Activated CD4-positive, alpha-beta T cell treated with anti-CD3 and anti-CD28 coated beads, Interleukin-2, Interleukin-6, amounts not matched to agents 100 ng/mL and 50 ng/mL, durations not matched to agents 16 hours and 8 hours (primary cell): Measurements from ENCODE around the gene VWCE.

Source experiments
- DNase-seq: peaks from one replicate; pipeline ENCODE4 v3.0.0-alpha.2; 2020

The VWCE gene, protein sequence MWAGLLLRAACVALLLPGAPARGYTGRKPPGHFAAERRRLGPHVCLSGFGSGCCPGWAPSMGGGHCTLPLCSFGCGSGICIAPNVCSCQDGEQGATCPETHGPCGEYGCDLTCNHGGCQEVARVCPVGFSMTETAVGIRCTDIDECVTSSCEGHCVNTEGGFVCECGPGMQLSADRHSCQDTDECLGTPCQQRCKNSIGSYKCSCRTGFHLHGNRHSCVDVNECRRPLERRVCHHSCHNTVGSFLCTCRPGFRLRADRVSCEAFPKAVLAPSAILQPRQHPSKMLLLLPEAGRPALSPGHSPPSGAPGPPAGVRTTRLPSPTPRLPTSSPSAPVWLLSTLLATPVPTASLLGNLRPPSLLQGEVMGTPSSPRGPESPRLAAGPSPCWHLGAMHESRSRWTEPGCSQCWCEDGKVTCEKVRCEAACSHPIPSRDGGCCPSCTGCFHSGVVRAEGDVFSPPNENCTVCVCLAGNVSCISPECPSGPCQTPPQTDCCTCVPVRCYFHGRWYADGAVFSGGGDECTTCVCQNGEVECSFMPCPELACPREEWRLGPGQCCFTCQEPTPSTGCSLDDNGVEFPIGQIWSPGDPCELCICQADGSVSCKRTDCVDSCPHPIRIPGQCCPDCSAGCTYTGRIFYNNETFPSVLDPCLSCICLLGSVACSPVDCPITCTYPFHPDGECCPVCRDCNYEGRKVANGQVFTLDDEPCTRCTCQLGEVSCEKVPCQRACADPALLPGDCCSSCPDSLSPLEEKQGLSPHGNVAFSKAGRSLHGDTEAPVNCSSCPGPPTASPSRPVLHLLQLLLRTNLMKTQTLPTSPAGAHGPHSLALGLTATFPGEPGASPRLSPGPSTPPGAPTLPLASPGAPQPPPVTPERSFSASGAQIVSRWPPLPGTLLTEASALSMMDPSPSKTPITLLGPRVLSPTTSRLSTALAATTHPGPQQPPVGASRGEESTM

GRCh38 chr11:61294717-61295595, at the start of gene VWCE:
Gene VWCE (minus strand): TSS chr11:61295316. CDS start chr11:61295037, 279 bp downstream.
- peak; percentile 83 for DNase-seq

DNA sequence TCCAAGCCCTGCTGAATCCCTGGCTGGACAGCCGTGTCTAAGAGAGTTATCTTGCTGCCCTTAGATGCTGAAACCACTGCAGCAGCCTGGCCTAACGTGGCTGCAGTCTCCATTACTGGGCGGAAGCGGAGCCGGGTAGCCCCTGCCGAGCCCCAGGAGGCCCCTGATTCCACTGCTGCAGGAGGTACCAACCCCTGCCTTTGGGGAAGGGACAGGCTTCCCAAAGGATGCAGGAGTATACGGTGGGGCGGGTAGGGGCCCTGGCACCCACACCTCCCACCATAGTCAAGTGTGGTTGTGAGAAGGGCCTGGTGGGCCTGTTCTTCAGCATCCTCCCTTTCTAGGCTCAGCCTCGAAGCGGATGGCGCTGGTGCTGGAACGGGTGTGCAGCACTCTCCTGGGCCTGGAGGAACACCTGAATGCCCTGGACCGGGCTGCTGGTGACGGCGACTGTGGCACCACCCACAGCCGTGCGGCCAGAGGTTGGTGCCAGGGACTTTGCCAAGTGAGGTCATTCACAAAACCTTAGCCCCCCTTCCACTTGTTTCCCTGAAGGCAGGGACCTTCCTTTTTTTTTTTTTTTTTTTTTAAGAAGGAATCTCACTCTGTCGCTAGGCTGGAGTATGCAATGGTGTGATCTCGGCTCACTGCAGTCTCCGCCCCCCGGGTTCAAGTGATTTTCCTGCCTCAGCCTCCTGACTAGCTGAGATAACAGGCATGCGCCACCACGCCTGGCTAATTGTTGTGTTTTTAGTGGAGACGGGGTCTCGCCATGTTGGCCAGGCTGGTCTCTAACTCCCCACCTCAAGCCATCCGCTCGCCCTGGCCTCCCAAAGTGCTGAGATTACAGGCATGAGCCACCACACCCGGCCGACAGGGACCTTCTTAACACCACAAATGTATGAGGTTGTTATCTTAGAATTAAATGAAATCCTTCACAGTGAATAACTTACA, 49.0 kb upstream of the VWCE start:
- no peak for DNase-seq

GRCh38 chr11:61342207-61342803, 47.2 kb upstream of the VWCE start:
- no peak for DNase-seq

- no peak for DNase-seq
Measured at GRCh38 chr11:61341706-61342105, 46.6 kb upstream of the VWCE start.

DNA sequence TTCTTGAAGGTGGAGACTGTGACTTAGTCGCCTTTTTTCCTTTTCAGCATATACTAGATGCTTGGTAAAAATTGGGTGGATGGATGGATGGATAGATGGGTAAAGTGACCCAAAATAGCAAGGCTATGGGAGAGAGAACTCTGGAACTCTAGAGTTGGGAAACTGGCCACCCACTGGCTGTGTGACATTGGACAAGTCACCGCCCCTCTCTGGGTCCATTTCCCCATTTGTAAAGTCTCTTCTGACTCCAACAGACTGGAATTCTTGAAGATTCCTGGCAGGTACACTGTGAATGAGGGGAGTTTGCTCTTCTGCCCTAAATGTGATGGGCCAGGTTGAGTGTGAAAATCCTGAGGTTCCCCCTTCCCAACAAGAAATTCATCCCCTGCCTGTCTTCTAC, 45.9 kb upstream of the VWCE start:
- DNase-seq: no peak

GRCh38 chr11:61339490-61339878, 44.4 kb upstream of the VWCE start:
- DNase-seq: no peak

DNA sequence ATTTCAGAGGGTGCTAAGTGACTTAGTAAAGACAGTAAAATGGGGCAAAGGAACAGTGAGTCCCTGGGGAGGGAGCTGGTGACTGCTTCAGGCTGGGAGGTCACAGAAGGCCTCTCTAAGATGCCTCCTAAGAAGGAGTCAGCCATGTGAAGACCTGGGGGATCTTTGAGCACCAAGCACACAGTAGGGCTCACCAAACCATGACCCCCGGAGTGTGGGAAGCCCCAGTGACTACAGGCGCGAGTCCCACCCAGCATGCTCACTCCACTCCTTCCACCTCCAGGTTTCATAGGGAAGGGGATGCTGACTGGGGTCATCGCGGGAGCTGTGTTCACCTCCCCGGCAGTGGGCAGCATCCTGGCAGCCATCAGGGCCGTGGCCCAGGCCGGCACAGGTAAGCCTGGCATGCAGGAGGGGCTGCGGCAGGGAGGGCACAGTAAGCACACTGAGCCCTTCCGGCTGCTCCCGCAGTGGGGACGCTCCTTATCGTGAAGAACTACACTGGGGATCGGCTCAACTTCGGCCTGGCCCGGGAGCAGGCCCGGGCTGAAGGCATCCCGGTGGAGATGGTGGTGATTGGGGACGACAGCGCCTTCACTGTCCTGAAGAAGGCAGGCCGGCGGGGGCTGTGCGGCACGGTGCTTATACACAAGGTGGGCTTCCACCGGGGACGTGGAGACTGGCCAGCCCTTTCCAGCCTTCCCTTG, 43.8 kb upstream of the VWCE start:
- DNase-seq: no peak

- DNase-seq: no peak
Measured at GRCh38 chr11:61337706-61338470, 42.8 kb upstream of the VWCE start.

DNA sequence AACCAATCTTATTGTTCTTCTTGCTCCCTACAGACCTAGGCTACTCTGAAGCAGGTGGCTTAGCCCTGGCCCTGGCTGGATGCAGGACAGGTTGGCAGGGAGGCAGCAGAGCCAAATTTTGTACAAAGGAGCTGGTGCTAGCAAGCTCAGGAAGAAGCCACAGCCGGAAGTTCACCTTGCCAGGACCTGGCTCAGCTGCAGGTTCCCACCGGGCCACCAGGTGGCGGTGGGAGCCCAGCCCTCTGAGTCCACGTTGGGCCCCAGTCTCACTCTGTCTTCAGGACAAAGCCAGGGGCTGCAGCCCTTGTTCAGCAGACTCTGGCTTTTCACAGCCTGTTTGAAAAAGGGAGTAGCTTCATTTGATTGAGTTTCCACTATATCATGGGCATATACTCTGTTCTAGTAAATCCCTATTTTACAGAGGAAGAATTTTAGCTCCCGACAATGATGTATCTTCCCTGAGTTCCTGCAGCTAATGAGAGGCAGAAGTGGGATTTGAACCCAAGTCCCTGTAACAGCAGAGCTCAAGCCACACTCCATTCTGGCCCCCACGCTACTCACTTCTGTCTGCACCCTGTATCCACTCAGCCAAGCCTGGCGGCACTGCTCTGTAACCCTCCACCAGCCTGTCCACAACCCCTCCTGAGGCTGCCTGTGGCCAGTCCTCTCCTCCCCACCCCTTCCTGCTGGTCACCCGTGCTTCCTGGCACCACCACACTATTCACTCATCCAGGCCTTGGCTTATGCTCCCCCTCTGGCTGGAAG, 41.2 kb upstream of the VWCE start:
- peak; percentile 91 for DNase-seq

DNA sequence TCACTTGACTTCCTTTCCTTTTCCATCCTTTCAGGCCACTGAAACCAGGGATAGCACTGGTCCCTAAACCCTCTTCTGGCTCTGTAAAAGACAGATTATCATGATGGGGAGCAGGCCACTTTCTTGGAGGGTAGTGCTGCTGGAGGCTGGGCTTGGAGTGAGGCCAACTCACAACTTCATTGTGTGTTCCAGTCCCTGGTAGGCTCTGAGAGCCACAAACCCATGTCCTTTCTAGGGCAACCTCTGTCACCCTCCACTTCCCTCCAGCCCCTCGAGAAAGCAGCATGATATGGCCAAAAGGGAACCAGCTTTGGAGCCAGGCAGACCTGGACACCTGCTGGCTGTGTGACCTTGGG, 40.2 kb upstream of the VWCE start:
- DNase-seq: no peak

DNA sequence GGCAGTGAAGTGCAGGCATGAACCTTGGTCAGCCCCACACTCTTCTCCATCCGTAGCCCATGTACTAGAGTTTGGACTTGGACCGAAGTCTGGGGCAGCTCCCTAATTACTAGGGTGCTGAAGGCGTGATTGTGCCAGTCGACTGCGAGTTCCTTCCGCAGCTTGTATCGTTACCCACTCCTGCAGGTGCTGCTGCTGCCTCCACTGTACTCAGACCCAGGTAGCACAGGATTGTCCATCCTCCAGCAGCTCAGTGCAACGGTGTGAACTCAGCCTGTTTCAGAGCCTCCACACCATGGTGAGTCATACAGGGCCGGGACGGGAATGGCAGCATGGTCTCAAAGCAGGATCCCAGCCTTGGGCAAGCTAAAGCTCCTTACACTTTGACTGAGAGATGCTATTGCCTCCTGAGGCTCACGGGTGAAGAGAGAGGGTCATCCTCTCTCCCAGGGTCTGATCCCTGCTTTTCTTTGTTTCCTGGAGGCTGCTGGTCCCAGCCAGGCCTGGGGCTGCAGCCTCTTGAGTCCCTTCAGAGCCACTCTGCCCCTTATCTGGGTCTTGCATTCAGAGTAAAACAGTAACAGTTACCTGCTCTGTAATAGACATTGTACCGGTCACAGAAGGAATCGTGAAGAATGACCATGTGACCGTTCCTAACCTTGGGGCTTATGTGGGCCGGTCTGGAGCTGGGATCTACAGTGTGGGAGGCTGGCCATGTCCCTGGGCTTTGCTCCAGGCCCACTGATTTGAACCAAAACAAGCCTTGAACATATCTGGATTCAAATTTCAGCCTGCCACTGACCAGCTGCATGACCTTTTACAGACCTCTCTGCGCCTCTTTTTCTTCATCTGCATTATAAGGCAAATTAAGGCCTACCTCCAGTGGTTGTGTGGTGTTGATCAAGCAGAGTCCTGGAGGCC, 39.6 kb upstream of the VWCE start:
- DNase-seq: no peak

DNA sequence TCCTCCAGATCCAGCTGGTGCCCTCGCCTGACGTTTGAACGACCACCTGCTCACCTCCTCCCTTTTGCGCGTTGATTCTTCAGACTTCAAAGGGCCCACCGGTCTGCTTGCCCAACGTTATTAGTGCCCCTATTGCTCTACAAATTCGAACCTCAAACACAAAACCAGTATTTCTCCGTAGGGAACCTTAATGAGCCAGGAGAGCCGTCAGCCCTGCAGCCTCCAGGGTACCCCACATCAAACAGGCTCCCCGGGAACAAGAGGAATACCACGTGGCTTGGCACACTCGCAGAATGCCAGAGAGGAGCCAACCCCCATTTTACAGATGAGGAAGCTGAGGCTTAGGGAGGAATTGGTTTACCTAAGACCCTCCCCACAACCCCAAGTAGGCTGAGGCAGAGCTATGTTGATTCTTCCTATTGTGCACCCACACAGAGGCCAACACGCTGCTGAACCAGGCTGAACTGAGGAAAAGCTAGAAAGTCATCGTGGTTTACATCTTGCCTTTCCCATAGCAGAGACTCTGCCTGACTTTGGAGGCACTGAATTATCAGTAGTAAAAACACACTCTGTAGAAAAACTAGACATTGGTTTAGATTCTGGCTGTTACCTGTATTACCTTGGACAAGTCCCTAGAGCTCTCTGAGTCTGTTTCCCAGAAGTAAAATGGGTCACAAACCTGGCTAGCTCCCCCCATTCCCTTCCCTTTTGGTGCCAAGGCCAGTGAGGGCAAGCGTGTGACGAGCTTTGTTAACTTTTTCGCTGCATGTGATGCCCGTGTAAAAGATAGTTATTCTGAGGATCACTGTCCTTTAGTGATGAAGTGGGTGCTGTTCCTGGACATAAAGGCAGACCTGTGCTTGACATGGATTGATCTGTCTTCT, 38.7 kb upstream of the VWCE start:
- peak; percentile 30 for DNase-seq

GRCh38 chr11:61332797-61333549, 37.9 kb upstream of the VWCE start, which contains the start of the genes DDB1 and TKFC:
Gene DDB1 (minus strand): TSS chr11:61333105. CDS start chr11:61332968, 137 bp downstream.
Gene TKFC (plus strand): TSS chr11:61333228. CDS start chr11:61334729, 1,501 bp downstream.
- DNase-seq: peak; percentile 99

DNA sequence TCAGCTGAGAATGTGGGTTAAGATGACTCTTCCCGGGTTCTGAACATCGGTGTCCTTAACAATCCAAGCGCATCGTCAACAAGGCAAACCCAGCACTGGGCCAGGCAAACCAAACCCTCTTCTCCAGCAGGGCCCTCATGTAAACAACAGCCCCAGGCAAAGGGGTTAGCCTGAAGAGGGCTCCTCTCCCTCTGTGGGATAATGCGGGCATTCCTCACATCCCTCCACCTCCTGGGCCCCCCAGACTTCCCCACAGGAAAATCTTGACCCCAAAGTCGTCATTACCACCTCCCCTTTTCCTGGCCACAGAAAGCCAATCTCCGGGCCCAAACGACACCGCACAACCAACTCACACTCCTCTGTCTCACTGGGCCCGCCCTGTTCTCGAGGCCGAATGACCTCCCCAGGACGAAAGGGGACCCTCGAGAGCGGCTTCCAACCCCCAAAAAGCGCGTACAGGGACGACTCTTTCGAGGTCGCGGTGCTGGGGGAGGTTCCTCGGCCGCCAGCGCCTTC, 37.2 kb upstream of the VWCE start:
- DNase-seq: no peak

- no peak for DNase-seq
Measured at GRCh38 chr11:61331651-61332050, 36.5 kb upstream of the VWCE start.

GRCh38 chr11:61329871-61330270, 34.8 kb upstream of the VWCE start:
- no peak for DNase-seq
